ENCODE measurements around the gene CAMTA2. TPM values are rescaled to one million over a fixed set of nuclear protein-coding genes. Genes with fewer than 3 reads are reported as not detected.

Gene CAMTA2
- total RNA-seq, 1 donor from 2014 or later = 43.1 TPM

DNA sequence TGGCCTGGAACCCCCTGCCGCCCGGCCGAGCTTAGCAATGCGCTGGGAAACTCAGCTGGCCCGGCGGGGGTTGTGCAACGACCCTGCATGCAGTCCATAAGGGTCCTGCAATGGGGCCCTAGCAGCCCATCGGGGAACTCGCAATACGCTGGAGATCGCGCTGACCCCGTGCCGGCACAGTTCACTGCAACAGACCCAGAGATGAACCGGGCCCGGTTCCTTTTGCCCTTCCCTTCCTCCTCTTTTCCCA is 48.0 kb downstream of the CAMTA2 start:
- Mint-ChIP-seq H3K9me3 (ENCODE audit: unreplicated experiment) (peaks cover 2% of the 10 kb centered on the region), H3K36me3 (ENCODE audit: low read depth, unreplicated experiment) (peaks cover 10% of the 10 kb centered on the region), H3K27me3 (ENCODE audit: low read depth, unreplicated experiment) (no peaks in the 10 kb centered on the region), H3K27ac (ENCODE audit: unreplicated experiment) (peak overlapping the region; percentile 88), H3K4me3 (ENCODE audit: unreplicated experiment) (peak overlapping the region; percentile 95), H3K4me1 (ENCODE audit: low read depth, unreplicated experiment) (peaks cover 26% of the 10 kb centered on the region)
- TF ChIP-seq EZH2 (IDR thresholded peaks at IDR 0.05; ENCODE audit: insufficient read depth, low read length) = no peak
- TF ChIP-seq, protein P1, sequence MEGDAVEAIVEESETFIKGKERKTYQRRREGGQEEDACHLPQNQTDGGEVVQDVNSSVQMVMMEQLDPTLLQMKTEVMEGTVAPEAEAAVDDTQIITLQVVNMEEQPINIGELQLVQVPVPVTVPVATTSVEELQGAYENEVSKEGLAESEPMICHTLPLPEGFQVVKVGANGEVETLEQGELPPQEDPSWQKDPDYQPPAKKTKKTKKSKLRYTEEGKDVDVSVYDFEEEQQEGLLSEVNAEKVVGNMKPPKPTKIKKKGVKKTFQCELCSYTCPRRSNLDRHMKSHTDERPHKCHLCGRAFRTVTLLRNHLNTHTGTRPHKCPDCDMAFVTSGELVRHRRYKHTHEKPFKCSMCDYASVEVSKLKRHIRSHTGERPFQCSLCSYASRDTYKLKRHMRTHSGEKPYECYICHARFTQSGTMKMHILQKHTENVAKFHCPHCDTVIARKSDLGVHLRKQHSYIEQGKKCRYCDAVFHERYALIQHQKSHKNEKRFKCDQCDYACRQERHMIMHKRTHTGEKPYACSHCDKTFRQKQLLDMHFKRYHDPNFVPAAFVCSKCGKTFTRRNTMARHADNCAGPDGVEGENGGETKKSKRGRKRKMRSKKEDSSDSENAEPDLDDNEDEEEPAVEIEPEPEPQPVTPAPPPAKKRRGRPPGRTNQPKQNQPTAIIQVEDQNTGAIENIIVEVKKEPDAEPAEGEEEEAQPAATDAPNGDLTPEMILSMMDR (IDR thresholded peaks at IDR 0.05; ENCODE audit: insufficient read depth, low read depth, low read length) = no peak
- peaks cover 20% of the 10 kb centered on the region for H3K36me3 ChIP-seq (ENCODE audit: insufficient read depth, low read length)
- no peaks in the 10 kb centered on the region for H3K27me3 ChIP-seq (ENCODE audit: insufficient read depth, low read length)
- H3K4me2 ChIP-seq (ENCODE audit: low read length) = peak overlapping the region; percentile 97
- DNase-seq (ENCODE audit: low read depth) (no peak), FAIRE-seq (no peak)
- peaks cover 23% of the 10 kb centered on the region for H3K4me1 ChIP-seq (ENCODE audit: insufficient read depth, low read length)
- H2AFZ ChIP-seq (ENCODE audit: low read depth, low read length) = peak overlapping the region; percentile 68
- peak overlapping the region; percentile 96 for H3K27ac ChIP-seq (ENCODE audit: low read depth, low read length)
- H3K9me3 ChIP-seq (ENCODE audit: insufficient read depth, low read depth, low read length) = no peaks in the 10 kb centered on the region
- H4K20me1 ChIP-seq (ENCODE audit: insufficient read depth, low read length) = peaks cover 32% of the 10 kb centered on the region
- peaks cover 61% of the 10 kb centered on the region for H3K79me2 ChIP-seq (ENCODE audit: insufficient read depth, low read length)
- H3K9ac ChIP-seq (ENCODE audit: low read length) = peak overlapping the region; percentile 97
- peak overlapping the region; percentile 85 for H3K4me3 ChIP-seq (ENCODE audit: insufficient read depth, low read depth, low read length)

DNA sequence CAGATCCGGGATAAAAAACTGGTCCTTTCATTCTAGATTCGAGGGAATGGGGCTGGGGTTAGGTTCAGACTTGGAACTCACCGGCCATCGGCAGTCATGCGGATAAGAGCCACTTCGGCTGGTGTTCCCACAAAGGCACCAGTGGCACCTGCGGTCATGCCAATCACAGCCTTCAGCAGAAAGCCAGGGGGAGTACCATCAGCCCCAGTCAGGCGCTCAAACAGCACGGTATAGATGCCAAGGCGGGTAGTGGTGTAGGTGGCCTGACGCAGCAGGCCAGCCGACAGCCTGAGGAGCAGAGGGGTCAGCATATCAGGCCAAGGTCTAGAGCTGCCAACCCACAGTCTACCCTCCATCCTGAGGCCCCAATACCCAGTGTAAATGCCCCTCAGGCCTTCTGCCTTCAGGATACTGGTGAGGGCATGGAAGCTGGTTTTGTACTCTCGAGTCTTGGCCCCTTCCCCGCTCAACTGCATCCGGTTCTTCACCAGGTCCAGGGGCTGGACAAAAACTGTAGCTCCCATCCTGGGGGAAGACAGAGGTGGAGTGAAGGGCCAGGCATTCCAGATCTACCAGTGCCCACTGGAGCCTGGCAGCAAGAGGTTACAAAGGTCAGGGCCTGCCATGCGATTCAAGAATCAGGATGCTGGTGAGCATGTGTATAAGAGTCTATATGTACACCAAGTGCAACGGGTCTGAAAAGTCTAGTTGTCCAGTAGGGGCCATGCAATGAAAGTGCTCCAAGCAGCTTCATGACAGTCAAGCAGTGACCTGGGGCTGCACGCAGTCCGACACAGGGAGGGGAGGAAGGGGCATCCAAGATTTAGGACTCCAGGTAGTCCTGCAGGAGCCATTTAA is 48.6 kb downstream of the CAMTA2 start:
- no peak overlapping the region for H2AFZ ChIP-seq (ENCODE audit: low read depth, low read length)

More for the DNA sequence above, 48.6 kb downstream of the CAMTA2 start:
- H3K4me3 ChIP-seq (ENCODE audit: insufficient read depth, low read depth, low read length) = peak overlapping the region; percentile 85
- no peak for DNase-seq (ENCODE audit: low read depth)
- peaks cover 28% of the 10 kb centered on the region for H3K4me1 Mint-ChIP-seq (ENCODE audit: low read depth, unreplicated experiment)
- H3K36me3 Mint-ChIP-seq (ENCODE audit: low read depth, unreplicated experiment) = peaks cover 10% of the 10 kb centered on the region
- no peak for FAIRE-seq
- peak overlapping the region; percentile 88 for H3K27ac Mint-ChIP-seq (ENCODE audit: unreplicated experiment)
- peak overlapping the region; percentile 97 for H3K4me2 ChIP-seq (ENCODE audit: low read length)
- no peaks in the 10 kb centered on the region for H3K9me3 ChIP-seq (ENCODE audit: insufficient read depth, low read depth, low read length)
- H3K36me3 ChIP-seq (ENCODE audit: insufficient read depth, low read length) = peaks cover 14% of the 10 kb centered on the region
- H4K20me1 ChIP-seq (ENCODE audit: insufficient read depth, low read length) = peaks cover 27% of the 10 kb centered on the region
- H3K79me2 ChIP-seq (ENCODE audit: insufficient read depth, low read length) = peaks cover 56% of the 10 kb centered on the region
- peak overlapping the region; percentile 95 for H3K4me3 Mint-ChIP-seq (ENCODE audit: unreplicated experiment)
- H3K27ac ChIP-seq (ENCODE audit: low read depth, low read length) = peak overlapping the region; percentile 96
- peaks cover 26% of the 10 kb centered on the region for H3K4me1 ChIP-seq (ENCODE audit: insufficient read depth, low read length)
- H3K27me3 Mint-ChIP-seq (ENCODE audit: low read depth, unreplicated experiment) = no peaks in the 10 kb centered on the region
- no peaks in the 10 kb centered on the region for H3K27me3 ChIP-seq (ENCODE audit: insufficient read depth, low read length)
- peak overlapping the region; percentile 97 for H3K9ac ChIP-seq (ENCODE audit: low read length)
- peaks cover 2% of the 10 kb centered on the region for H3K9me3 Mint-ChIP-seq (ENCODE audit: unreplicated experiment)
- TF ChIP-seq, protein P1 (IDR thresholded peaks at IDR 0.05; ENCODE audit: insufficient read depth, low read depth, low read length) = no peak
- no peak for TF ChIP-seq EZH2 (IDR thresholded peaks at IDR 0.05; ENCODE audit: insufficient read depth, low read length)
